ENCODE results near the gene SPI1.

DNA sequence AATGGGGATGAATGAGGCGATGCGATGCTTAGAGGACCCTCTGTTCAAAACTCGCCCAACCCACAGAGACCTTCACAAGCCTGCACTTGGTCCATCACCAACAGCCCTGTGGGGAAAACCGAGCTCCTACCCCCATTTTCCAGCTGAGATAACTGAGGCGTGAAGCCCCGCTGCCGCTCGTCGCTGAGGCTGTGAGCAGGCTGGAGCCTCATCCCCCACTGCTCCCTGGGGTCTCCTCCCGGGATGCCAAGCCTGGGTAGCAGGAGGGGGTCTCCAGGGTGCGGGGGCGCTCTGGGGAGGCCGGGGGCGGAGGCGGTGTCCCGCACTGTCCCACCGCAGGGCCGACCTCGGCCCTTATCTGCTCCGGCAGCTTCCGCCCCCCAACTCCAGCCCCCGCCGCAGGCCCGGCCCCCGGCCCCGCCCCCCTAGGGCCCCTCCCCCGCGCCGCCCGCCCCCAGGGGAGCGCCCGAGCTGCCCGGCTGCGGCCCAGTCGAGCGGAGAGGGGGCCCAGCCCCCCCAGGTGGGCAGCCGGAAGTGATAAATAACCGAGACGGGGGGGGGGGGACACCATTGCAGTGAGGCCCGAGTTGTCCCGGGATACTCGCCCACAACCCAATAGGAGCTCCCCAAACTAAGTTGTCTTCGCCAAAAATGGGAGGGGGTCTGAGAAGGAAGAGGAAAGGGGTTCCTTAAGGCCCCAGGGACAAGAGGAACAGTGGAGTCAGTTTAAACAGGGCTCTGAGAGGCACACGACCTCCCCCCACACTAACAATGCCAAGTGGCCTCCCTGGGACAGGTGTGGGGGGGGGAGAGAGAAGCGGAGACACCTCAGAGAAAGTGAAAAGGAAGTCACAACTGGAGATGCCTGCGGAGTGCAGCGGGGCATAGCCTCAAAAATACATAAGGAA is 21.8 kb upstream of the SPI1 start:
- TF ChIP-seq CTCF (IDR thresholded peaks at IDR 0.05) = no peak
- TF ChIP-seq POLR2AphosphoS5 (IDR thresholded peaks at IDR 0.05) = no peak
